DOHH2 (cell line): ENCODE data around the gene MGAT4A.

Experiments
- H3F3A ChIP-seq: fragments of 200-600 bp; sonication (generic), shearing (Covaris generic); 2 replicates; pipeline ENCODE4 v1.6.0; 2016; ENCODE audit warnings: antibody characterized with exemption, mild to moderate bottlenecking; ENCODE audit not compliant: control insufficient read depth, insufficient read depth
- H3K27ac ChIP-seq: fragments of 200-600 bp; sonication (generic); 2 replicates; pipeline ENCODE4 v1.5.1; 2014; ENCODE audit warnings: low read depth, mild to moderate bottlenecking, low read length, moderate library complexity
- H3K27me3 ChIP-seq: fragments of 200-600 bp; sonication (generic); 2 replicates; pipeline ENCODE4 v1.6.1; 2014; ENCODE audit warnings: mild to moderate bottlenecking, low read length, mixed read lengths; ENCODE audit not compliant: control insufficient read depth
- H3K36me3 ChIP-seq: fragments of 200-600 bp; sonication (generic); 2 replicates; pipeline ENCODE4 v1.6.1; 2014; ENCODE audit warnings: mild to moderate bottlenecking, low read length, moderate library complexity, mixed read lengths; ENCODE audit not compliant: control insufficient read depth
- H3K4me1 ChIP-seq: fragments of 200-600 bp; sonication (generic); 2 replicates; pipeline ENCODE4 v1.6.1; 2014; ENCODE audit warnings: mild to moderate bottlenecking, low read length, mixed read lengths; ENCODE audit not compliant: control insufficient read depth
- H3K4me2 ChIP-seq: fragments of 200-600 bp; sonication (generic); 2 replicates; pipeline ENCODE4 v1.6.0; 2014; ENCODE audit warnings: mild to moderate bottlenecking, low read length, moderate library complexity
- H3K4me3 ChIP-seq: fragments of 200-600 bp; sonication (generic); 2 replicates; pipeline ENCODE4 v1.5.1; 2014; ENCODE audit warnings: mild to moderate bottlenecking, low read length, mixed read lengths
- H3K79me2 ChIP-seq: fragments of 200-600 bp; sonication (generic); 2 replicates; pipeline ENCODE4 v1.6.1; 2014; ENCODE audit warnings: mild to moderate bottlenecking, low read length, mixed read lengths; ENCODE audit not compliant: control insufficient read depth
- H3K9me2 ChIP-seq: fragments of 200-600 bp; sonication (generic); replicated peaks from 2 replicates; pipeline ENCODE4 v1.6.1; 2014; ENCODE audit warnings: mild to moderate bottlenecking, low read length, mixed read lengths; ENCODE audit not compliant: control insufficient read depth
- H3K9me3 ChIP-seq: fragments of 200-600 bp; sonication (generic); 2 replicates; pipeline ENCODE4 v1.6.1; 2014; ENCODE audit warnings: antibody characterized with exemption, low read length, mixed read lengths; ENCODE audit not compliant: control insufficient read depth, insufficient read depth
- H4K20me1 ChIP-seq: fragments of 200-600 bp; sonication (generic); 2 replicates; pipeline ENCODE4 v1.6.0; 2014; ENCODE audit warnings: low read depth, mild to moderate bottlenecking, antibody characterized with exemption, low read length, moderate library complexity; ENCODE audit not compliant: control insufficient read depth, insufficient read depth
- CTCF ChIP-seq: fragments of 200-600 bp; sonication (generic); IDR thresholded peaks from one replicate; pipeline ENCODE4 v1.5.1; 2014; ENCODE audit warnings: antibody characterized with exemption, mild to moderate bottlenecking, low read depth, low read length; ENCODE audit not compliant: poor library complexity, severe bottlenecking
- EZH2phosphoT487 ChIP-seq: fragments of 200-600 bp; sonication (generic); IDR thresholded peaks from 2 replicates; pipeline ENCODE4 v1.6.1; 2017; ENCODE audit warnings: borderline replicate concordance, mild to moderate bottlenecking, antibody characterized with exemption, low read length, moderate library complexity, mixed read lengths

Gene MGAT4A

GRCh38 chr2:98712145-98712544 is 18.8 kb downstream of the MGAT4A start:
- TF ChIP-seq EZH2phosphoT487 (no peak), CTCF (no peak)
- Histone ChIP-seq H3K4me2 (no peak overlapping the region), H3K79me2 (no peaks in the 10 kb centered on the region), H3K9me3 (no peaks in the 10 kb centered on the region), H3K4me3 (no peak overlapping the region), H3K27me3 (peaks cover 26% of the 10 kb centered on the region), H3F3A (no peaks in the 10 kb centered on the region), H3K9me2 (no peaks in the 10 kb centered on the region), H3K36me3 (no peaks in the 10 kb centered on the region), H3K4me1 (peaks cover 43% of the 10 kb centered on the region), H3K27ac (no peak overlapping the region), H4K20me1 (no peaks in the 10 kb centered on the region)

- Histone ChIP-seq H3K27me3 (peaks cover 26% of the 10 kb centered on the region), H3K4me3 (no peak overlapping the region), H3K4me2 (no peak overlapping the region), H3K27ac (no peak overlapping the region), H3K4me1 (peaks cover 43% of the 10 kb centered on the region), H3K9me2 (no peaks in the 10 kb centered on the region), H3K36me3 (no peaks in the 10 kb centered on the region), H3K9me3 (no peaks in the 10 kb centered on the region), H3F3A (no peaks in the 10 kb centered on the region), H3K79me2 (no peaks in the 10 kb centered on the region), H4K20me1 (no peaks in the 10 kb centered on the region)
- no peak for TF ChIP-seq CTCF
- TF ChIP-seq EZH2phosphoT487 = no peak
Observed at GRCh38 chr2:98711506-98711905, 19.4 kb downstream of the MGAT4A start.

GRCh38 chr2:98710734-98711133 is 20.2 kb downstream of the MGAT4A start:
- H3K4me2 ChIP-seq = peak overlapping the region; percentile 20; the same call in 1 of the 2 replicates
- no peaks in the 10 kb centered on the region for H3F3A ChIP-seq
- H3K27me3 ChIP-seq = peaks cover 26% of the 10 kb centered on the region
- no peaks in the 10 kb centered on the region for H3K36me3 ChIP-seq
- H3K4me1 ChIP-seq = peaks cover 43% of the 10 kb centered on the region
- no peak for TF ChIP-seq EZH2phosphoT487
- TF ChIP-seq CTCF = no peak
- H3K79me2 ChIP-seq = no peaks in the 10 kb centered on the region
- H3K4me3 ChIP-seq = no peak overlapping the region
- H3K9me3 ChIP-seq = no peaks in the 10 kb centered on the region
- H3K27ac ChIP-seq = no peak overlapping the region
- no peaks in the 10 kb centered on the region for H3K9me2 ChIP-seq
- H4K20me1 ChIP-seq = no peaks in the 10 kb centered on the region

- H3K36me3 ChIP-seq = no peaks in the 10 kb centered on the region
- no peaks in the 10 kb centered on the region for H4K20me1 ChIP-seq
- no peaks in the 10 kb centered on the region for H3K9me2 ChIP-seq
- H3K79me2 ChIP-seq = no peaks in the 10 kb centered on the region
- no peak overlapping the region for H3K27ac ChIP-seq
- peaks cover 26% of the 10 kb centered on the region for H3K27me3 ChIP-seq
- H3K9me3 ChIP-seq = no peaks in the 10 kb centered on the region
- TF ChIP-seq EZH2phosphoT487 (no peak), CTCF (no peak)
- H3K4me3 ChIP-seq = no peak overlapping the region
- peaks cover 43% of the 10 kb centered on the region for H3K4me1 ChIP-seq
- H3K4me2 ChIP-seq = no peak overlapping the region
- no peaks in the 10 kb centered on the region for H3F3A ChIP-seq
Observed at GRCh38 chr2:98709535-98709934, 21.4 kb downstream of the MGAT4A start.
